Left ventricle myocardium inferior (tissue), 1 donor: ENCODE measurements around the gene SMG6. TPM values are rescaled to one million over a fixed set of nuclear protein-coding genes. Genes with fewer than 3 reads are reported as not detected.

Experiments
- DNase-seq: peaks from one replicate; pipeline ENCODE4 v3.0.0-alpha.2; 2020
- H3K27ac ChIP-seq: fragments of 200-600 bp; replicated peaks from 2 replicates; pipeline ENCODE4 v1.8.0; 2021
- H3K27me3 ChIP-seq: fragments of 200-600 bp; 2 replicates; pipeline ENCODE4 v1.8.0; 2021; ENCODE audit warnings: low read depth
- H3K36me3 ChIP-seq: fragments of 200-600 bp; 2 replicates; pipeline ENCODE4 v1.8.0; 2021
- H3K4me1 ChIP-seq: fragments of 200-600 bp; 2 replicates; pipeline ENCODE4 v1.8.0; 2021
- H3K4me3 ChIP-seq: fragments of 200-600 bp; 2 replicates; pipeline ENCODE4 v1.8.0; 2021; ENCODE audit warnings: mild to moderate bottlenecking, moderate library complexity
- H3K9me3 ChIP-seq: fragments of 200-600 bp; replicated peaks from 2 replicates; pipeline ENCODE4 v1.8.0; 2021
- CTCF ChIP-seq: fragments of 200-600 bp; IDR thresholded peaks from 2 replicates; pipeline ENCODE4 v1.8.0; 2021; ENCODE audit warnings: antibody characterized with exemption, mild to moderate bottlenecking, borderline replicate concordance
- intact Hi-C: fragments of 100-400 bp; cut with micrococcal nuclease; formaldehyde crosslinking; loops from one replicate; pipeline ENCODE4 v1.11.0; 2022
- total RNA-seq: library from RNA; stranded (reverse); fragmentation: NEBNext Ultra II Directional; extraction: Animal tissue kit (Norgen Biotek cat#: 25700); gene quantifications from one replicate; pipeline ENCODE4 v1.2.1, GENCODE V29; 2021
- donor health status: DM: no; HTN: yes; CAD: no; lungs with severe emphysema.

Gene SMG6
- total RNA-seq, 1 donor from 2014 or later = 22.1 TPM

- H3K4me1 ChIP-seq = peaks cover 87% of the 10 kb centered on the region
- no peaks in the 10 kb centered on the region for H3K9me3 ChIP-seq
- no peaks in the 10 kb centered on the region for H3K36me3 ChIP-seq
- intact Hi-C loops = loop anchor here (10.0 kb wide), 2 partner anchors 83 to 143 kb away; no protein-coding TSS in a partner anchor
- no peaks in the 10 kb centered on the region for H3K27me3 ChIP-seq
- peak overlapping the region; percentile 93 for H3K27ac ChIP-seq
- H3K4me3 ChIP-seq = no peak overlapping the region
- DNase-seq = no peak
- no peak for TF ChIP-seq CTCF
Observed at GRCh38 chr17:2092253-2092652, 211.3 kb downstream of the SMG6 start.

GRCh38 chr17:2090804-2091534 lies 212.6 kb downstream of the SMG6 start:
- Histone ChIP-seq H3K27me3 (no peaks in the 10 kb centered on the region), H3K9me3 (no peaks in the 10 kb centered on the region), H3K36me3 (no peaks in the 10 kb centered on the region), H3K4me3 (peak overlapping the region; percentile 57), H3K27ac (peak overlapping the region; percentile 93), H3K4me1 (peaks cover 98% of the 10 kb centered on the region)
- peak; percentile 64 for DNase-seq
- TF ChIP-seq CTCF = peak; percentile 51
- intact Hi-C loops = loop anchor here (10.0 kb wide), 2 partner anchors 84 to 144 kb away; no protein-coding TSS in a partner anchor

GRCh38 chr17:2090210-2090641 lies 213.4 kb downstream of the SMG6 start:
- Histone ChIP-seq H3K27ac (peak overlapping the region; percentile 93), H3K36me3 (no peaks in the 10 kb centered on the region), H3K4me3 (peak overlapping the region; percentile 57), H3K4me1 (peaks cover 98% of the 10 kb centered on the region), H3K27me3 (no peaks in the 10 kb centered on the region), H3K9me3 (no peaks in the 10 kb centered on the region)
- DNase-seq = no peak
- no peak for TF ChIP-seq CTCF
- intact Hi-C loops = loop anchor here (10.0 kb wide), 2 partner anchors 85 to 145 kb away; no protein-coding TSS in a partner anchor

- H3K4me1 ChIP-seq = peaks cover 98% of the 10 kb centered on the region
- no peaks in the 10 kb centered on the region for H3K36me3 ChIP-seq
- no peaks in the 10 kb centered on the region for H3K9me3 ChIP-seq
- no peak for TF ChIP-seq CTCF
- no peaks in the 10 kb centered on the region for H3K27me3 ChIP-seq
- intact Hi-C loops = no loop called here
- H3K27ac ChIP-seq = peak overlapping the region; percentile 93
- no peak for DNase-seq
- H3K4me3 ChIP-seq = peak overlapping the region; percentile 57
Observed at GRCh38 chr17:2089021-2089422, 214.6 kb downstream of the SMG6 start.

GRCh38 chr17:2087597-2088211 lies 215.9 kb downstream of the SMG6 start:
- intact Hi-C loops = no loop called here
- no peaks in the 10 kb centered on the region for H3K36me3 ChIP-seq
- H3K27me3 ChIP-seq = no peaks in the 10 kb centered on the region
- H3K4me3 ChIP-seq = no peak overlapping the region
- H3K9me3 ChIP-seq = no peaks in the 10 kb centered on the region
- H3K27ac ChIP-seq = peak overlapping the region; percentile 93
- TF ChIP-seq CTCF = no peak
- DNase-seq = no peak
- peaks cover 100% of the 10 kb centered on the region for H3K4me1 ChIP-seq
